ENCODE results near the gene HOXA3.

Gene HOXA3

DNA sequence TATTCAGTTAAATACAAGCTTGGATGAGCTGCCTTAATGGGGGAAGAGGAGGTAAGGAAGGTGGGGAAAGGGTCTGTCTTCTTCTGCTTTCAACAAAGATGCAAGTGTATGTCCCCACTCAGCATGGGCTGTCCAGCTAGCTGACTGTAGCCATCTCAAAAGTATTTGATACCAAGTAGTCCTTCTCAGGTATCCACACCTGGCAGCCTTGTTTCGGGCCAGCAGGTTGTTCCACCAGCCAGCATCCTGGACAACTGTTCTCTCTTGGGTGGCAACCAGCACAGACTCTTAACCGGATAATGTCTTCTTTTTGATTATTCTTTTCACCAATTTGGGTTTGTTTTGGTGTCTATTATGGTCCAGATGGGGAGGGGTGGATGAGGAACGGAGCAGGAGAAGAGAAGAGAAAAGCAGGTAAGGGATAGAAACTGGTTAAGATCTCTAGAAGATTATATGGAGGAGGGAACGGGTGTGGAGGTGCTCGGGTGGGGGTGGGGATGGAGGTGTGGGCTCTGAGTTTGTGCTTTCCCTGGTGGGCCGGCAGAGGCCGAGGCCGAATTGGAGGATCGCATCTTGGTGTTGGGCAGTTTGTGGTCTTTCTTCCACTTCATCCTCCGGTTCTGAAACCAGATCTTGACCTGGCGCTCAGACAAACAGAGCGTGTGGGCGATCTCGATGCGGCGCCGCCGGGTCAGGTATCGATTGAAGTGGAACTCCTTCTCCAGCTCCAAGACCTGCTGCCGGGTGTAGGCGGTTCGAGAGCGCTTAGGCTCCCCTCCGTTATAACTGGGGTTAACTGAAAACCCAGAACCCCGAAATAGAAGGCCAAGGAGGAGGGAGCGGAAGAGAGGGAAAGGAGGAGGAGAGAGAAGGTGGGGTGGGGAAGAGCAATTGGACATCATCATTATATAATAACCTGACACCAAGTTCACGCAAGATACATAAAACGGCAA lies 23.3 kb downstream of the HOXA3 start:
- peaks cover 100% of the 10 kb centered on the region for H3K27me3 ChIP-seq (ENCODE audit: insufficient read depth, low read length)
- H3K36me3 ChIP-seq (ENCODE audit: insufficient read depth, low read depth, low read length): no peaks in the 10 kb centered on the region
- no peaks in the 10 kb centered on the region for H3K4me1 ChIP-seq (ENCODE audit: insufficient read depth, low read length)
- H3K4me3 ChIP-seq (ENCODE audit: low read length): no peak overlapping the region
- no peak overlapping the region for H3K27ac ChIP-seq (ENCODE audit: low read length)
- no peak overlapping the region for H3K9ac ChIP-seq (ENCODE audit: low read depth, low read length)
- peaks cover 18% of the 10 kb centered on the region; the same call in 1 of the 2 replicates for H3K9me3 ChIP-seq (ENCODE audit: insufficient read depth, low read depth, low read length)

- Histone ChIP-seq H3K27ac (ENCODE audit: low read length) (no peak overlapping the region), H3K4me1 (ENCODE audit: insufficient read depth, low read length) (no peaks in the 10 kb centered on the region), H3K36me3 (ENCODE audit: insufficient read depth, low read depth, low read length) (no peaks in the 10 kb centered on the region), H3K4me3 (ENCODE audit: low read length) (no peak overlapping the region), H3K9ac (ENCODE audit: low read depth, low read length) (no peak overlapping the region), H3K27me3 (ENCODE audit: insufficient read depth, low read length) (peaks cover 100% of the 10 kb centered on the region), H3K9me3 (ENCODE audit: insufficient read depth, low read depth, low read length) (peaks cover 25% of the 10 kb centered on the region; the same call in 1 of the 2 replicates)
These were observed 24.3 kb downstream of the HOXA3 start for GRCh38 chr7:27128034-27128433.

GRCh38 chr7:27126596-27127327 lies 25.6 kb downstream of the HOXA3 start:
- H3K27me3 ChIP-seq (ENCODE audit: insufficient read depth, low read length): peaks cover 100% of the 10 kb centered on the region
- no peaks in the 10 kb centered on the region for H3K36me3 ChIP-seq (ENCODE audit: insufficient read depth, low read depth, low read length)

DNA sequence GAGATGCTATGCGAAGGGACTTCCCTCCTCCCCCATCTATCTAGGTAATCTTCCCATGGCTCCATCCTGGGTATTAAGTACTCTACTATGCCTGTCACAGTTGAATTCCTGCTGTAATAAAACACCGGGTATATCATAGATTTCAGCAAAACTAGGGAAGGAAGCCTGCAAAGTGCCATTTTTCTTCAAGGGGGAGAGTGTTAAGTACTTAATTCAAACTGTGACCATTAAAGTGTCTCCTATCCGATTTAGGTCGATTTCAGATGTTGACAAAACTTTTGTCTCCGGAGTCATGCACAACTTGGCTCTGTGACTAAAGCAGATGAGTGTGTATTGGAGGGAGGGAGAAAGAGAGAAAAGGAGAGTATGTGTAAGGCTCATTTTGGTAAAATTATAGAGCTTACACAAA lies 26.4 kb downstream of the HOXA3 start:
- H3K27me3 ChIP-seq (ENCODE audit: insufficient read depth, low read length): peaks cover 100% of the 10 kb centered on the region
- H3K36me3 ChIP-seq (ENCODE audit: insufficient read depth, low read depth, low read length): no peaks in the 10 kb centered on the region
- H3K4me3 ChIP-seq (ENCODE audit: low read length): no peak overlapping the region
- no peak overlapping the region for H3K27ac ChIP-seq (ENCODE audit: low read length)
- H3K9ac ChIP-seq (ENCODE audit: low read depth, low read length): no peak overlapping the region
- H3K4me1 ChIP-seq (ENCODE audit: insufficient read depth, low read length): no peaks in the 10 kb centered on the region
- H3K9me3 ChIP-seq (ENCODE audit: insufficient read depth, low read depth, low read length): peaks cover 25% of the 10 kb centered on the region; the same call in 1 of the 2 replicates

More at GRCh38 chr7:27126596-27127327, 25.6 kb downstream of the HOXA3 start:
- H3K4me3 ChIP-seq (ENCODE audit: low read length): no peak overlapping the region
- peaks cover 25% of the 10 kb centered on the region; the same call in 1 of the 2 replicates for H3K9me3 ChIP-seq (ENCODE audit: insufficient read depth, low read depth, low read length)
- no peaks in the 10 kb centered on the region for H3K4me1 ChIP-seq (ENCODE audit: insufficient read depth, low read length)
- H3K9ac ChIP-seq (ENCODE audit: low read depth, low read length): no peak overlapping the region
- H3K27ac ChIP-seq (ENCODE audit: low read length): no peak overlapping the region

- no peaks in the 10 kb centered on the region for H3K4me1 ChIP-seq (ENCODE audit: insufficient read depth, low read length)
- H3K9me3 ChIP-seq (ENCODE audit: insufficient read depth, low read depth, low read length): peaks cover 25% of the 10 kb centered on the region; the same call in 1 of the 2 replicates
- H3K9ac ChIP-seq (ENCODE audit: low read depth, low read length): no peak overlapping the region
- peaks cover 100% of the 10 kb centered on the region for H3K27me3 ChIP-seq (ENCODE audit: insufficient read depth, low read length)
- no peak overlapping the region for H3K4me3 ChIP-seq (ENCODE audit: low read length)
- no peaks in the 10 kb centered on the region for H3K36me3 ChIP-seq (ENCODE audit: insufficient read depth, low read depth, low read length)
- H3K27ac ChIP-seq (ENCODE audit: low read length): no peak overlapping the region
These were observed 27.3 kb downstream of the HOXA3 start for GRCh38 chr7:27124902-27125689.

DNA sequence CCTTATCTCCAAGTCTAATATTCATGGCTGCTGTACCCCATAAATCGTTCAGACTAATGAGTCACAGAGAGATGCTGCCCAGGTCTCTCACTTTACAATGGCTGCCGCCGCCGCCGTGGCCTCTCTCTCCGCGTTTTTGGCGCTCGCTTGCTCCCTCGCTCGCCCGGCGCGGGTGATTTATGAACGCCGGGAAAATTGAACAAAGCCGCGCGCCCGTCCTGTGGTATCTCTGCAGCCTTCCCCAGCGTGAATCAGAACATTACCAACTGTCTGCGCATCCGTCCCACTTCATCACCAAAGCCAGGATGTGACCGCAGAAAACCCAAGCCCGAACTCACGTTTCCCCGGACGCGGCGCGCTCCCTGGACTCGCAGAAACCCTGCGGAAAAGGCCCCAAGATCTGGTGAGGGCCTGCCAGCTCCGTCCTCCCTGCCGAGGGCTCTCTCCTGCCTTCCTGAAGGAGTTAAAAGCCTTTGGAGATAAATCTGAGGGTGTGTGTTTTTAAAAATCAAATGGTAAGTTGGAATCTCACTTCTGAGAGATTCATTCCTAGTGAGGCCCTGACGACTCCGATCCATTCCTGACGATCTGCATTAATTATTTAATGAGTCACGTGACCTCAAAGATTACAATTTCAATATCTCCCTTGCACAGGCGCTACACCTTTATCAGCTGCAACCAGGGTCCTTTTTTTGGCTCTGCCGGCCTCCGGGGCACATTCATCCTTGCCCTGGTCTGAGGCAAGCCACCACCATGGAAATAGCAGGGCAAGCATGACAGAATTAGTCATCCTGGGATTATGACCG lies 28.1 kb downstream of the HOXA3 start:
- H3K9ac ChIP-seq (ENCODE audit: low read depth, low read length): no peak overlapping the region
- H3K4me3 ChIP-seq (ENCODE audit: low read length): no peak overlapping the region
- H3K36me3 ChIP-seq (ENCODE audit: insufficient read depth, low read depth, low read length): no peaks in the 10 kb centered on the region
- no peak overlapping the region for H3K27ac ChIP-seq (ENCODE audit: low read length)
- peaks cover 22% of the 10 kb centered on the region; the same call in 1 of the 2 replicates for H3K9me3 ChIP-seq (ENCODE audit: insufficient read depth, low read depth, low read length)
- H3K27me3 ChIP-seq (ENCODE audit: insufficient read depth, low read length): peaks cover 100% of the 10 kb centered on the region
- no peaks in the 10 kb centered on the region for H3K4me1 ChIP-seq (ENCODE audit: insufficient read depth, low read length)

- peaks cover 18% of the 10 kb centered on the region; the same call in 1 of the 2 replicates for H3K9me3 ChIP-seq (ENCODE audit: insufficient read depth, low read depth, low read length)
- no peaks in the 10 kb centered on the region for H3K36me3 ChIP-seq (ENCODE audit: insufficient read depth, low read depth, low read length)
- H3K4me3 ChIP-seq (ENCODE audit: low read length): no peak overlapping the region
- no peaks in the 10 kb centered on the region for H3K4me1 ChIP-seq (ENCODE audit: insufficient read depth, low read length)
- no peak overlapping the region for H3K27ac ChIP-seq (ENCODE audit: low read length)
- H3K27me3 ChIP-seq (ENCODE audit: insufficient read depth, low read length): peaks cover 100% of the 10 kb centered on the region
- H3K9ac ChIP-seq (ENCODE audit: low read depth, low read length): no peak overlapping the region
These were observed 28.8 kb downstream of the HOXA3 start for GRCh38 chr7:27123477-27124053.

DNA sequence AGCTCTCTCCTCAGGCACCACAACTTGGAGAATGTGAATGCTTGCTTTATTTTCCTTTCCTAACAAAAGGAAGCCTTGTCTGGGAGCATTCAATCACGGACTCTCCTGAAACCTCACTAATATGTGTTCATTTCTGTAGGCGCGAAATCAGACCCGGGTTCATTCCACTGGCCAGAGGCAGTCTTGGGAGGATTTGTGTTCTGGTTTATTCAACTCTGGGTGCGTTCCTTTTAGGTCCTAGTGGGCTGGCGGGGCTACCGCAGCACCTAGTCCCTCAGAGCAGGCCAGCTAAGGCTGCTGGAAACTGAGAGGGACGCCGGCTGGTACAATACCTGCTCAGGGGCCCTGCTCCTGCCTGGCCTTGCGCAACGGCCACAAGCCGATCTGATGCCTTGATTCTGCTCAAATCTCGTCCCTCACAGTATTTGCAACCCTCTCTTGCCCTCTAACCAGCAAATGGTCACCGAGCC lies 29.3 kb downstream of the HOXA3 start:
- no peaks in the 10 kb centered on the region for H3K4me1 ChIP-seq (ENCODE audit: insufficient read depth, low read length)
- H3K36me3 ChIP-seq (ENCODE audit: insufficient read depth, low read depth, low read length): no peaks in the 10 kb centered on the region
- H3K4me3 ChIP-seq (ENCODE audit: low read length): no peak overlapping the region
- no peak overlapping the region for H3K27ac ChIP-seq (ENCODE audit: low read length)
- H3K9me3 ChIP-seq (ENCODE audit: insufficient read depth, low read depth, low read length): peaks cover 18% of the 10 kb centered on the region; the same call in 1 of the 2 replicates
- H3K9ac ChIP-seq (ENCODE audit: low read depth, low read length): no peak overlapping the region
- peaks cover 100% of the 10 kb centered on the region for H3K27me3 ChIP-seq (ENCODE audit: insufficient read depth, low read length)

DNA sequence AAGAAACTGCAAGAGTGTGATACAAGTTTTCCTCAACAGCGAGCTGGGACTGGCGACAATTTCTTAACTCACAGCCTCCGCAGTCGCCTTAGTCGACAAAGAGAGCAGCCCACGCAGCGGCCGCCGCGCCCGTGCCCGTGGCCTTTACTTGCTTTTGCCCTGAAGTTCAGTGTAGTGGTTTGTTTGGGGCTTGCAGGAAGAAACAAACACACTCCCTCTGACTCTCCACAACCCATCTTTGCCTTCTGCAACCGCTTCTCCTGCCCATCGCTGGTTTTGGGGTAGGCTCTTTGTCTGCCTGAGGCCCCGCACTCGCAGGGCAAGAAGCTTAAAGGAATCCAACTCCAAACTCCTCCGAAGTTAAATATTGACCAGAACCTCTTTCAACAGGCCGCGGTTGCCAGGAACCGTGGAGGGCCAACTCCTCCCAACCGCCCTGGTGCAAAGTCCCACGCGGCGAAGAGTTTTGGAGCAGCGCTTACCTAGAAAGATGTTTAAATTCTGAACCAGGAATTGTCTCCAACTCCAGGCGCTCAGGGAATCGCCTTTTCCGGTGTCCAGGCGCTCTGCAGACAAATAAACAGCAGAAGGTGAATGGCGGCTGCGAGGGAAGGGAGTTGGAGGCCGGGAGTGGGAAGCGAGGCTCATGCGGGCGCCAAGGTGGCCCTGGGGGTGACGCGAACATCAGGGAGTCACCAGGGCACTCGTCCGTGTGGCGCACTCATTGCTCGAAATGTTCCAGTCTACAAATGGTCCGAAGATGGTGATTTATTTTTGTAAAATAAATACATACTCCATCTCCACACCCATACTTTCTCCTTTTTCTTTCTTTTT lies 30.1 kb downstream of the HOXA3 start:
- H3K27me3 ChIP-seq (ENCODE audit: insufficient read depth, low read length): peaks cover 100% of the 10 kb centered on the region
- H3K9ac ChIP-seq (ENCODE audit: low read depth, low read length): no peak overlapping the region
- H3K9me3 ChIP-seq (ENCODE audit: insufficient read depth, low read depth, low read length): peaks cover 18% of the 10 kb centered on the region; the same call in 1 of the 2 replicates
- H3K27ac ChIP-seq (ENCODE audit: low read length): no peak overlapping the region
- H3K36me3 ChIP-seq (ENCODE audit: insufficient read depth, low read depth, low read length): no peaks in the 10 kb centered on the region
- H3K4me1 ChIP-seq (ENCODE audit: insufficient read depth, low read length): no peaks in the 10 kb centered on the region
- no peak overlapping the region for H3K4me3 ChIP-seq (ENCODE audit: low read length)

DNA sequence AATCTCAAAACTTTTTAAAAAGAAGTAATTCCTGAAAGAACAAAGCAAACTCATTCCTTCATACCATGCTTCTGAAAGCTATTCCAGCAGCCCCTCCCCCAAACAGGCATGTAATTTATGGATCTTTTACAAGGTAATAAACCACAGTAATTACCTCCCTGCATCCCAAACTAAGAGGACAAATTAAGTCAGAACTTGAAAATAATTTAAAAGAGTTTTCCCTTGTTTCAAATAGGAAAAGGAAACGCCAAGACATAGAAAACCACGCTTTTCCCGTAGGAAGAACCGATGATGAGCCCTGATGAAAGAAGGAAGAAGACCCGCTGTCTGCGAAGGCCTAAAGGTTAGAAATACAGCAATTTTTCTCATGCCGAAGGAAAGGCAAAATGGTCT lies 30.7 kb downstream of the HOXA3 start:
- no peak overlapping the region for H3K9ac ChIP-seq (ENCODE audit: low read depth, low read length)
- H3K27me3 ChIP-seq (ENCODE audit: insufficient read depth, low read length): peaks cover 100% of the 10 kb centered on the region
- H3K4me3 ChIP-seq (ENCODE audit: low read length): no peak overlapping the region
- H3K27ac ChIP-seq (ENCODE audit: low read length): no peak overlapping the region
- no peaks in the 10 kb centered on the region for H3K4me1 ChIP-seq (ENCODE audit: insufficient read depth, low read length)
- peaks cover 18% of the 10 kb centered on the region; the same call in 1 of the 2 replicates for H3K9me3 ChIP-seq (ENCODE audit: insufficient read depth, low read depth, low read length)
- no peaks in the 10 kb centered on the region for H3K36me3 ChIP-seq (ENCODE audit: insufficient read depth, low read depth, low read length)
